H7 (cell line): ENCODE results near the gene CPLX1. TPM values are rescaled to one million over a fixed set of nuclear protein-coding genes. Genes with fewer than 3 reads are reported as not detected.
"Not testable (repeated sequence)": the region's sequence is repeated elsewhere in the genome, so short reads cannot be mapped to it uniquely, and the experiment has no call there.

Source experiments
- DNase-seq: peaks from one replicate; pipeline ENCODE4 v3.0.0; 2012
- H3K27me3 ChIP-seq: 2 replicates; pipeline ENCODE4 v1.6.0; 2011; ENCODE audit warnings: mild to moderate bottlenecking, low read length; ENCODE audit not compliant: control insufficient read depth, insufficient read depth
- H3K36me3 ChIP-seq: replicated peaks from 2 replicates; pipeline ENCODE4 v1.5.1; 2011; ENCODE audit warnings: low read length; ENCODE audit not compliant: control insufficient read depth, insufficient read depth
- H3K4me3 ChIP-seq: 2 replicates; pipeline ENCODE4 v1.5.1; 2011; ENCODE audit warnings: low read depth, mild to moderate bottlenecking, control low read depth, low read length, moderate library complexity; ENCODE audit not compliant: insufficient read depth
- total RNA-seq: library from RNA; depleted of rRNA; stranded (reverse); fragments of >200 nt; shearing (Covaris generic); gene quantifications from 2 replicates; pipeline ENCODE4 v1.2.3, GENCODE V29; 2014

The CPLX1 gene
- total RNA-seq, 1 experiment from 2014 or later, result 0.62 TPM

DNA sequence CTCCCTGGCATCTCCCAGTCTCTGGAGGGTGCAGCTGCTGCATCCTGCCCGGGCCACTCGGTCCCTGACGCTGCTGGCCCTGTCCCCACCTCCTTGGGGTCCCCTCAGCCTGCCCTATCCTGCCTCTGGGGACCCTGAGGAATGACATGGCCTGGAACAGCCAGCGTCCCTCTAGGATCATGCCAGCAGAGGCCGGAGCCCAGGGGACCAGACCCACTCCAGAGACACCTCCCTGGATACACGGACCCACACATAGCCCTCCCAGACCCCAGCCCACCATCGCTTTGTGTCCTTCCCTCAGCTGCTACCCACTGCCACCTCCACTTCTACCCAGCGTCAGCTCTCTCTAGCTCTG, 35.5 kb downstream of the CPLX1 start:
- Histone ChIP-seq H3K27me3 (peaks cover 23% of the 10 kb centered on the region; the same call in 1 of the 2 replicates), H3K4me3 (no peak overlapping the region), H3K36me3 (no peaks in the 10 kb centered on the region)
- no peak for DNase-seq

DNA sequence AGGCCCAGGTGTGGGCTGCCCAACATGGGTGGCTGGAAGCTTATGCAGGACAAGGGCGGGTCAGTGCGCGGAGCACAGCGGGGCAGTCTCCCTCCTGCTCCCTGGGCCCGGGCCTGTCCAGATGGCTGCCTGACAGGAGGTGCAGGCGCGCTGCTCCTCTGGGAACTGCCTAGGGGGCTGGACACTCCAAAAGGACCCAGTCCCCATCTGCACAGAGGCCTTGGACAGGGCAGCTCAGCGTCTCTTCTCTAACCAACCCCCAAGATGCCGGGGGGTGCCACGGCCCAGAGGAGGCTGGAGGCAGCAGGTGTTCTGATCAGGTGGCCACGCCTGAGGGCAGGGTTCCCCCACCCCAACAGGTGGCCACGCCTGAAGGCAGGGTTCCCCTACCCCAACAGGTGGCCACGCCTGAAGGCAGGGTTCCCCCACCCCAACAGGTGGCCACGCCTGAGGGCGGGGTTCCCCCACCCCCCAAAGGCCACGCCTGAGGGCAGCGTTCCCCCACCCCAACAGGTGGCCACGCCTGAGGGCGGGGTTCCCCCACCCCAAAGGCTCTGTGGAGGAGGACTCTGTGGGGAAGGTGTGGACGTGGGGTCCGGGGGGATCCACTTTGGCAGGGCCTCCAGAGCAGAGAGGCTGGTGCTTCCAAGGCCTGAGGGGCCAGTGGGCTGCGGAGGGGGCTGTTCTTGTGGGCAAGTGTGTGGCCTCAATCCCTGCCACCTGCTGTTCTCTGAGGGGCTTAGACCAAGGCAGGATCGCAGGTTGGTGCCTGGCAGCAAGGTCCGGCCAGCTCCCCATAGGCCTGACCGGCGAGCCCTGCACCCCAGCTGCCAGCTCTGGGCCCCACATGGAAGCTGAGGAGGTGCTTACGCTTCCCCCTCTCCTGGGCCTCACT, 36.1 kb downstream of the CPLX1 start:
- Histone ChIP-seq H3K4me3 (no peak overlapping the region), H3K36me3 (no peaks in the 10 kb centered on the region), H3K27me3 (peaks cover 22% of the 10 kb centered on the region)
- no peak for DNase-seq

DNA sequence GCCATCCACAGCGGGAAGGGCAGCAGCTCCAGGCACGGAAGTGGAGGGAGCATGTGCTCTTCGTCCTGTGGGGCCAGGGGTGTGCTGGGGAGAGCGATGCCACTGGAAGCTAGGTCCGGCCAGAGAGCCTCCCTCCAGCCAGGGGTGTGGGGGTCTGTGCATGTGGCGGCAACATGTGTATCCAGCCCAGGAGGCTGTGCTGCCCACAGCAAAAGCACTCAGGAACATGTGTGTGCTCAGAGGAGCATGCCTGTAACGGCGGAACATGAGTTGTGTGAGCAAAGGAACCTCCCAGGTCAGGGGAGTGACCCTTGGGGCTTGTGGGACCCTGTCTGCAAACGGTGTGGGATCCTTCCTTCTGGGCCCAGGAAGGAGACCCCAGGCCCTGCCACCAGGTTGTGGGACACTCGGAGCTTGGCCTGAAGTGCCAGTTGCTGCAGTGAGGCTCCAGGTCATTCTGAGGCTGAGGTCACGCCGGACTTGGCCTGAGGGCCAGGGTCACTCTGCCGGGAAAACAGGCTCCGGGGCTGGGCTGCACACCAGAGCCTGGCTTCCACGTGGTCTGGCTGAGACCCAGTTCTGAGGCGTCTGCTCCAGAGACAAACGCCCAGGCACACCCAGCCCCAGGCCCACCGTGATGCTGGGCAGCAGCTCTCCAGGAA, 37.2 kb downstream of the CPLX1 start:
- Histone ChIP-seq H3K36me3 (no peaks in the 10 kb centered on the region), H3K27me3 (peaks cover 23% of the 10 kb centered on the region)
- no peak for DNase-seq

DNA sequence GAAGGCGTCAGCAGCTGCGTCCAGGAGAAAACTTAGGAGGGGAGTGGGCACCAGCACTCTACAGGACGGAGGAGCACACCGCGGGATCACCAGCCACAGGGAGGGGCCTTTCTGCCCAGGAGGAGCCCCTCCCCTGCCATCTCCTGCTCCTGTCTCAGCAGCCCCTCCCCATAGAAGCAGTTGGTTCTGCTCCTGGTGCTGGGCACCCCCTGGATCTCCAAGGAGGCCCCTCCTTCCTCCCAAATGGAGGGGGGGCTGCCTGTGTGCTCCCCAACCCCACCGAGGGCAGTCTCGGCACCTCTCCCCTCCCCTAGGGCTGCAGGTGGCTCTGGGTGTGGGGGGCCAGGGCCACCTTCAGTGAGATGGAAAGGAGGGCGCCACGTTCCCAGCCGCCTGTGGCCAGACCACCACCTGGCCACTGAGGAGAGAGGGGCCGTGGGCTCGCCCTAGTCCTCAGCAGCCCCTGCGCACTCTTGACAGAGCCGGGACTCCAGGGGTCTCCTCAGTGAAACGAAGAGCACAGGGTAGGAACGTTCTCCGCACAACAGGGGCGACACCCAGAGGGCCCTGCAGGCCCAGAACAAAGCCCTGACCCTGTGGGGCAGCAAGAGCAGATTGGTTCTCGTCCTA, 37.8 kb downstream of the CPLX1 start:
- no peak for DNase-seq
- H3K4me3 ChIP-seq, result no peak overlapping the region
- H3K27me3 ChIP-seq, result peaks cover 27% of the 10 kb centered on the region
- H3K36me3 ChIP-seq, result no peaks in the 10 kb centered on the region

More for the DNA sequence above, 37.2 kb downstream of the CPLX1 start:
- H3K4me3 ChIP-seq, result no peak overlapping the region

DNA sequence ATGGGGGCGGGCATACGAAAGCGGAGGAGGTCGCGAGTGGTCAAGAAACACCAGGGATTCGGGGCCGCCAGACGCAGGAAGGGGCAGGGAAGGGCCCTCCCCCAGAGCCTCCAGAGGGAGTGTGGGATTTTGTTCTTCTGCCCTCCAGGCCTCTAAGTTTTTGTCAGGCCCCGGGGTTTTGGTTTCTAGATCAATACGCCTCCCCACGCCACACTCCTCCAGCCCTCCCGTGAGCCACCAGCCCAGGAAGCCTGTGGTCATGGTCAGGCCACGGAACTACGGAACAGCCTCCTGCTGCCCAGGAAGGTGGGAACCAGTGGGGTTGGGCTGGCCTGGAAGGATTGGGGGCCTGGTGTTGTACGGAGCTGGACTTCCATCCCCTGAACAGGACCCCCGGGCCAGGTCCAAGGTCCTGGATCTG, 38.4 kb downstream of the CPLX1 start:
- peak; percentile 35 for DNase-seq
- Histone ChIP-seq H3K4me3 (no peak overlapping the region), H3K36me3 (no peaks in the 10 kb centered on the region), H3K27me3 (peaks cover 27% of the 10 kb centered on the region)

DNA sequence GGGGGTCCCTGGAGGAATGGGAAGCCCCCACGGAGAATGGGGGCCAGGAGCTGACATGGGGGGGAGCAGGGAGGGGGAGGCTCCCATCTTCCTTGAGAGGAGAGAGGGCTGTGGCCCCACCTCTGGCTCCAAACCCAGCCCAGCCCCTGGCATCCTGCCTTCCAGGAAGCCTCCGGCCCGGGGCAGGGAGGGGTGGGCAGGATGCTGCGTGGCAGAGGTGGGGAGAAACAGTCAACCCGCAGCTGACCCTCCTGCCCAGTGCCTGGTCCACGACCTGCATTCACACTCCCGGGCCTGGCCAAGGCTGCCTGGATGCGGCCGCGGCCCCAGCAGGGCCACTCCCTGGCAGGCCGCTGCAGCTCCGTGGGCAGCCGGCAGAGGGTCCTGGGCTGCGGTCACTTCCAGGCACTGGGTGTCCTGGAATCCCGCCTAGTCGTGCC, 39.0 kb downstream of the CPLX1 start:
- no peak overlapping the region for H3K4me3 ChIP-seq
- H3K27me3 ChIP-seq, result peaks cover 27% of the 10 kb centered on the region
- H3K36me3 ChIP-seq, result no peaks in the 10 kb centered on the region
- peak; percentile 78 for DNase-seq

DNA sequence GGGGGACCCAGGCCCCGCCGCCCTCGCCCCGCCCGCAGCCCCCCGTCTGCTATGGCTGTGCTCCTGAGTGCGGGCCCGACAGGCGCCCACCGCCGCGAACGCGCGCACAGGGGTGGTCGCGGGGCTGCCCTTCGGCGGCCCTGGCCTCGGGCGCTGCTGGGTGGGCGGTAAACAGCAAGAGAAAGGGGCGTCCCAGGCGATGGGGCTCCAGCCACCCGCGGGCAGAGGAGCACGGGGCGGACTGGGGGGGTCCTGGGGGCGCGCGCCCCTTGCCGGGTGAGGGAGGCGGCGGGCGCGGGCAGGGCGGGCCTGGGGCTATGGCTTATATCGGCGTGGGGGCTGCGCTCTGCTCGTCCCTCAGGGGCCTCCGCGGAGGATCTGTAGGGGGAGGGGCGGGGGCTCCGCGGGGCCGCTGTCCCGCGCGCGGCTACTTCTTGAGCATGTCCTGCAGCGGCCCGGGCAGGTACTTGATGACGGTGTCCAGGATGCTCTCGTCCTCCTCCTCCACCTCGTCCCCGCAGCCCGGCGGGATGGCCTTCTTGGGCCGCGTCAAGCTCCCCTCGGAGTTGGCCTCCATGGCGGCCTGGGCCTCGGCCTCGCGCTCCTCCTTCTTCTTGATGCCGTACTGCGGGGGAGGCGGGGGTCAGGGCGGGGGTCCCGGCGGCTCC, 39.7 kb downstream of the CPLX1 start:
- peak; percentile 76 for DNase-seq
- Histone ChIP-seq H3K36me3 (no peaks in the 10 kb centered on the region), H3K27me3 (peaks cover 27% of the 10 kb centered on the region), H3K4me3 (peak overlapping the region; percentile 16; the same call in 1 of the 2 replicates)

DNA sequence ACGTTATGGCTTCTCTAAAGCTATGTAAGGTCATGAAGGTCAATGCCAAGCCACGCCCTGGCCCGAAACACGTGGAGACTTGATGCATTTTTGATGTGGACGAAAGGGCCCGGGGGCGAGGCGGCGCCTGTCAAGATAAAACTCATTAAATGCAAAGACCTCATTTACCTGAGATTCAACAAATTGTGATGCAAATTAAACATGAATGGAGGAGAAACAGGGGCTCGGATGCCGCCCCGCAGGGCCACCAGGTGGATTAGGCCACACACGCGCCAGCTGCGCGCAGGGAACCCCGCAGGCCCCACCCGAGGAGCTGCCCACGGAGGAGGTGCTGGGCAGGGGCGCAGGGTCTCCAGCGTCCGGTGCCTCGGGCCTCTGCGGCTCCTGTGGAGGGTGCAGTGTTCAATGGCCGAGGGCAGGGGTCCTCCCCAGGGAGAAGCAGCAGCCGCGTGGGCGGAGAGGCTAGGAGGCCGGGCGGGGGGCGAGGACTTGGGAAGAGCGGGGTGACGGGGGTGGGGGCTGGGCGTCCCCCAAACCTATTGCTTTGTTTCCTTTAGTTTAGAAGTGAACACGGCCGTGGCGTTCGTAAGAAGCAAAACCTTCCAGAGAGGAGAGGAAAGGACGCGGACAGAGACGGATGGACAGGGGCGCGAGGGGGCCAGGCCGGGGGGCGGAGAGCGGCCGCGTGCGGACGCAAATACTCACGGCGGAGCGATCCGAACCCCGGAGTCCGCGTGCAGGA, 40.4 kb downstream of the CPLX1 start:
- Histone ChIP-seq H3K27me3 (peaks cover 27% of the 10 kb centered on the region), H3K36me3 (no peaks in the 10 kb centered on the region), H3K4me3 (peak overlapping the region; percentile 16; the same call in 1 of the 2 replicates)
- DNase-seq, result peak; percentile 78

DNA sequence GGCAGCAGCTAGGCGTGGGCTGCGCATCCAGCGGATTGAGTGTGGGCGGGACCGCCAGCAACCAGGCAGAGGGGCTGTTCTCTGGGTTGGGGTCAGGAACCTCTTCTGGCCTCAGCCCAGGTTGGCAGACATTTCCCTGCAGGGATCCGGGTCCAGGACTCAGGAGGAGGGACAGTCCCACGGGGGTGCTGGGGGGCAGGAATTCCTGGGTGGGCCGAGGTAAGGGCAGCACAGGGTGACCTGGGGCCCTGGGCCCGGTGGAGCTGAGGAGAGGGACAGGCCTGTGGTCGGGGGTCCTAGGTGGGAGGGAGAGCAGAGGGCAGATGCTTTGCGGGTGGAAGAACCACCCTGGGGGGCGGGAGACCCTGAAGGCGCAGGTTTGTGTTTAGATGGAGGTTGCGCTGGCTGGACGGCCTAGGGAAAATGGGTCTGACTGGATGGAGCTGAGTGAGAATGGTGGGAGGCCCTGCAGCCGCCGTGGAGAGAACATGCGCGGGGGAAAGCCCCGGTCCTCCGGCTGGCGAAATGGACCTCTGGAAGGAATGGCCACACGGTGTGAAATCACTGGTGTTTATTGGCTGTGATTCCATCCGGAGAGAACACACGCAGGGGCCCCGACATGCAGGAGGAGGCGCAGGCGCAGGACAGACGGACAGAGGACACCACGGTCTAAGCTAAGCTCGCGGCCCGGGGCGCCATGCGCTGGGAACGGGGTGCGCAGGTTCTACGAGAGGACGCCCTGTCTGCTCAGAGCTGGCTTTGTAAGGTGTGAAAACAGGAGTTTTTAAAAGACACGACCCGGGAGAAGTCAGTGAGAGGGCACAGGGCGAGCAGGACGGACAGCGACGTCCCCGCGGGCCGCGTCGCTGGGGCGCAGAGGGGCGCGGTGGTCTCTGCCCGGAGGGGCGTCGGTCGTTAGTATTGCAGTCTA, 41.3 kb downstream of the CPLX1 start:
- DNase-seq, result peak; percentile 45
- H3K4me3 ChIP-seq, result no peak overlapping the region
- peaks cover 27% of the 10 kb centered on the region for H3K27me3 ChIP-seq
- H3K36me3 ChIP-seq, result peaks cover 3% of the 10 kb centered on the region

DNA sequence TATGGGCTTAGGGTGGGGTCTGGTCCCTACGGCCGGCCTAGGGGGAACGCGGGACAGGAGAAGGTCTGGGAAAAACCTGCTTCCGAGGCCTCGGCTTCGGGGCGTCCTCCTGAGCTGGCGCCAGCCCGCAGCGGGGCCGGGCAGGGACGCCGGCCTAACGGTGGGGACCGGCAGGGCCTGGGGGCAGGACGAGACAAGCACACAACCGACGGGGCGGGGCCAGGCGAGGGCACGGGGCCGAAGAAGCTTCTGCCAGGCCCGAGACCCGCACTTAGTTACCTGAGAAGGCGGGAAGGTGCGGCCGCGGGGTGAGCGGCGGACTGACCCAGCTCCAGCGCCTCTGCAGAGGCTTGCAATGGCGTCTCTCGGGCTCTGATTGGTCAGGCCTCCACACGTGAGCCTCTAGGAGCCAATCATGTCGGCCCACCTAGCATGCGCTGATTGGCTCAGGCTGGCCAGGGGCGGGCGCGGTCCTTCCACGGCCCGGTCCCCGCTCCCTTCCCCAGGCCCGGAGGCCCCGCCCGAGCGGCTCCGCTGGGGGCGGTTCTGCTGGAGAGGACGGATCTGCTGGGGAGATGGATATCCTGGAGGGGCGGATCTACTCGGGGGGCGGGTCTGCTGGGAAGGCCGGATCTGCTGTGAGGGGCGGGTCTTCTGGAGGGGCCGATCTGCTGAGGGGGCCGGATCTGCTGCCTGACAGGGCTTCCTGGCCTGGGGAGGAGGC, 44.3 kb downstream of the CPLX1 start:
- peak; percentile 100 for DNase-seq
- peaks cover 11% of the 10 kb centered on the region for H3K36me3 ChIP-seq
- peaks cover 26% of the 10 kb centered on the region for H3K27me3 ChIP-seq
- H3K4me3 ChIP-seq, result peak overlapping the region; percentile 99

DNA sequence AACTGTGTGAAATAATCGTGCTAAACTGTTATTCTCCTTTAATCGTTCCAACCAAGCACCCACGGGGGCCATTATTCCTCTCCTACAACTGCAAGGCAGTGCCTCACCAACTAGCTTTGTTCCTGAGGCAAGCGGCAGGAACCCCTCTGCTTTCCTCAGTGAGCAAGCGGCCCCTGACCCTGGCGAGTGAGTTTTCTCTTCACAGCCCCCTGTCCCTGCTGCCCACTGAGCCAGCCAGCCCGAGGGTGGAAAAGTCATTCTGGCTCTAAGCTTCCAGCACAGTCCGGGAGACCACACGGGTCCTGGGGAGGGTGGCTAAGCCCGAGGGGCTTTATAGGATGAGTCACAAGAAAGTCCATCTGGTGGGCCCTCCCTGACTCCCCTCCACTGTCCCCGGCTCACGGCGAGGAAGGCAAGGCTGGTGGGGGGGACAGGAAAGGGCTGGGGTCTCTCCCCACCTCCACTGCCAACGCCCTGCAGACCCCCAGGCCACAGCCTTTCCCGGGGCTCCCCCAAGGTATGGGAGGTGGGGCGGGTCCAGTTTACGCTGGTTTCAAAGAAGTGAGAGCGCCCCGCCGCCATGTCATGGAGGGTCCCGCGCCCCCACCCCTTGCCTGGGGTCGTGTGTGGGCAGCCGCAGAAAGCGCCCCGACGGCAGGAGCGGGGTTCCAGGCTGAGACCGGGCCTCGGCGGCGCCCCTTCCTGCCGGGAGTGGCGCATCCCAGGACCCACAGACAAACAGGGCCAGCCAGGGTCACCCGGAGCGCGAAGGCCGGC, 45.0 kb downstream of the CPLX1 start:
- Histone ChIP-seq H3K36me3 (peaks cover 12% of the 10 kb centered on the region), H3K27me3 (peaks cover 21% of the 10 kb centered on the region), H3K4me3 (peak overlapping the region; percentile 99)
- no peak for DNase-seq

DNA sequence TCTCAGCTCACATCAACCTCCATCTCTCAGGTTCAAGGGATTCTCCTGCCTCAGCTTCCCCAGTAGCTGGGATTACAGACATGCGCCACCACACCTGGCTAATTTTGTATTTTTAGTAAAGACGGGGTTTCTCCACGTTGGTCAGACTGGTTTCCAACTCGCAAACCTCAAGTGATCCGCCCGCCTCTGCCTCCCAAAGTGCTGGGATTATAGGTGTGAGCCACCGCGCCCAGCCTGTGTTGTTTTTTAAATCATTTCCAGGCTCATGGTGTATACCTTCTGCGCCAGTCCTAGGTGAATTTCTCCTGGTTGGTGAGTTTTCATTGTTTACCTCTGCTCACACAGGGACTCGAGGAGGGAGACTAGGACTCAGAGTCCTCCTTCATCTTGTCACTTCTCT, 45.7 kb downstream of the CPLX1 start:
- H3K36me3 ChIP-seq, result peaks cover 14% of the 10 kb centered on the region
- DNase-seq, result not testable (repeated sequence)
- peak overlapping the region; percentile 99; the same call in 1 of the 2 replicates for H3K4me3 ChIP-seq
- peaks cover 15% of the 10 kb centered on the region for H3K27me3 ChIP-seq
